Measurements from ENCODE around the gene NOXRED1.
"Not testable (repeated sequence)": the region's sequence is repeated elsewhere in the genome, so short reads cannot be mapped to it uniquely, and the experiment has no call there.

Gene NOXRED1

DNA sequence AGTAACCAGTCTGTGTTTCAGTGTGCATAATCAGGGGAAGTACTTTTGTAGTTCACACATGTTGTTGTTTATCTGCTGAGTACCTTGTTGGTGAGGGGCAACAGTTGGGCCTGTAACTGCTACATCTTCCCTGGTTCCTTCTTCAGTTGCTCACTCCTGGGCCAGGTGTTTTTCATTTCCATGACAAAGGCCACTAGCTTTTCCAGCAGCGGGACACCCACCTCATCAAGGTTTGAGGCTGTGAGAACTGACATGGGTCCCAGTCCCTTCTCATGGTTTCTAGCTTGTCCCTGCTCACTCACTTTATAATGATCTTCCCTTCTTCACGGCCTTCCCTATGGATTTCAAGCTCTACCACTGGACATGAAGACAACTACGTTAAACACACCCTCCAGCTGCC is 1.5 kb upstream of the NOXRED1 start:
- Histone ChIP-seq H3K9me3 (ENCODE audit: insufficient read depth, low read length) (peaks cover 2% of the 10 kb centered on the region; the same call in 1 of the 2 replicates), H3K4me1 (ENCODE audit: low read length) (no peaks in the 10 kb centered on the region), H3K27ac (ENCODE audit: low read length) (no peak overlapping the region), H2AFZ (ENCODE audit: low read depth, low read length) (no peak overlapping the region), H3K4me3 (ENCODE audit: low read length) (no peak overlapping the region), H3K27me3 (ENCODE audit: low read depth, low read length) (no peaks in the 10 kb centered on the region), H3K79me2 (ENCODE audit: low read length) (no peaks in the 10 kb centered on the region), H3K9ac (ENCODE audit: low read length) (no peak overlapping the region), H3K36me3 (replicated peaks; ENCODE audit: low read depth, low read length) (peaks cover 60% of the 10 kb centered on the region), H3K4me2 (ENCODE audit: low read length) (no peak overlapping the region), H4K20me1 (ENCODE audit: insufficient read depth, low read length) (no peaks in the 10 kb centered on the region)
- TF ChIP-seq EZH2phosphoT487 (IDR thresholded peaks at IDR 0.05; ENCODE audit: low read depth) = no peak
- TF ChIP-seq, protein P1, sequence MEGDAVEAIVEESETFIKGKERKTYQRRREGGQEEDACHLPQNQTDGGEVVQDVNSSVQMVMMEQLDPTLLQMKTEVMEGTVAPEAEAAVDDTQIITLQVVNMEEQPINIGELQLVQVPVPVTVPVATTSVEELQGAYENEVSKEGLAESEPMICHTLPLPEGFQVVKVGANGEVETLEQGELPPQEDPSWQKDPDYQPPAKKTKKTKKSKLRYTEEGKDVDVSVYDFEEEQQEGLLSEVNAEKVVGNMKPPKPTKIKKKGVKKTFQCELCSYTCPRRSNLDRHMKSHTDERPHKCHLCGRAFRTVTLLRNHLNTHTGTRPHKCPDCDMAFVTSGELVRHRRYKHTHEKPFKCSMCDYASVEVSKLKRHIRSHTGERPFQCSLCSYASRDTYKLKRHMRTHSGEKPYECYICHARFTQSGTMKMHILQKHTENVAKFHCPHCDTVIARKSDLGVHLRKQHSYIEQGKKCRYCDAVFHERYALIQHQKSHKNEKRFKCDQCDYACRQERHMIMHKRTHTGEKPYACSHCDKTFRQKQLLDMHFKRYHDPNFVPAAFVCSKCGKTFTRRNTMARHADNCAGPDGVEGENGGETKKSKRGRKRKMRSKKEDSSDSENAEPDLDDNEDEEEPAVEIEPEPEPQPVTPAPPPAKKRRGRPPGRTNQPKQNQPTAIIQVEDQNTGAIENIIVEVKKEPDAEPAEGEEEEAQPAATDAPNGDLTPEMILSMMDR (IDR thresholded peaks at IDR 0.05; ENCODE audit: low read depth, low read length) = no peak

DNA sequence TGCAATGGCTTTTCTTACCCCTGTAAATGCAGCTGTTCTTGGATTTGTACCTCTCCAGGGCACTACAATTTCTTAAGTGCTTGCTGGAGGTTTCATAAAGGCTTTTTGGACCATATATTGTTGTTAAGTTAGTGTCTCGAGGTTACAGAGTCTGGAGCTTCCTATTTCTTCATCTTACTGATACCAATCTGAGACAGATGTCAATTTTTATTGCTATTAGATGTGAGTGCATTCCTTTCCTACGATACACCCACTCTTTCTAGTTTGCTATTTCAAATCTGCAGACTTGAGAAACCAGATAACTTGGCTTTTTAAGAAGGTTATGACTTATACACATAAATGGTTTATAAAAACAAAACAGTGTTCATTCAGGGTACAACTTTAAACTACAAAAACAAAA is 2.1 kb downstream of the NOXRED1 start:
- TF ChIP-seq EZH2phosphoT487 (IDR thresholded peaks at IDR 0.05; ENCODE audit: low read depth) = no peak
- TF ChIP-seq, protein P1 (IDR thresholded peaks at IDR 0.05; ENCODE audit: low read depth, low read length) = no peak
- Histone ChIP-seq H3K4me1 (ENCODE audit: low read length) (no peaks in the 10 kb centered on the region), H2AFZ (ENCODE audit: low read depth, low read length) (no peak overlapping the region), H3K27ac (ENCODE audit: low read length) (no peak overlapping the region), H3K9me3 (ENCODE audit: insufficient read depth, low read length) (peaks cover 5% of the 10 kb centered on the region; the same call in 1 of the 2 replicates), H3K36me3 (replicated peaks; ENCODE audit: low read depth, low read length) (peaks cover 36% of the 10 kb centered on the region), H4K20me1 (ENCODE audit: insufficient read depth, low read length) (no peaks in the 10 kb centered on the region), H3K4me3 (ENCODE audit: low read length) (no peak overlapping the region), H3K4me2 (ENCODE audit: low read length) (no peak overlapping the region), H3K79me2 (ENCODE audit: low read length) (no peaks in the 10 kb centered on the region), H3K9ac (ENCODE audit: low read length) (no peak overlapping the region), H3K27me3 (ENCODE audit: low read depth, low read length) (no peaks in the 10 kb centered on the region)

DNA sequence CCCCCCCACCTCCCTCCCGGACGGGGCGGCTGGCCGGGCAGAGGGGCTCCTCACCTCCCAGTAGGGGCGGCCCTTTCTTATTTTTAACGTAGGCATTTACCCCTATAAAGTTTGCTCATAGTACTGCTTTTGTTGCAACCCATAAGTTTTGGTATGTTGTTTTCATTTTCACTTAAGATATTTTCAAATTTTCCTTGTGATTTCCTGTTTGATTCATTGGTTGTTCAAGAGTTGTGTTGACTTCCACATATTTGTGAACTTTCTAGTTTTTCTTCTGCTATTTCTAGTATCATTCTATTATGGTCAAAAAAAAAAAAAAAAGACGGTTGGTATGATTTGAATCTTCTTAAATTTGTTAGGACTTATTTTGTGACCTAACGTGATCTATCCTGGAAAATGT is 6.5 kb downstream of the NOXRED1 start:
- Histone ChIP-seq H3K9ac (ENCODE audit: low read length) (no peak overlapping the region), H3K79me2 (ENCODE audit: low read length) (no peaks in the 10 kb centered on the region), H3K27me3 (ENCODE audit: low read depth, low read length) (no peaks in the 10 kb centered on the region), H3K4me3 (ENCODE audit: low read length) (no peak overlapping the region), H3K4me2 (ENCODE audit: low read length) (no peak overlapping the region), H4K20me1 (ENCODE audit: insufficient read depth, low read length) (no peaks in the 10 kb centered on the region), H3K4me1 (ENCODE audit: low read length) (no peaks in the 10 kb centered on the region), H3K9me3 (ENCODE audit: insufficient read depth, low read length) (peaks cover 5% of the 10 kb centered on the region; the same call in 1 of the 2 replicates), H3K27ac (ENCODE audit: low read length) (no peak overlapping the region), H3K36me3 (replicated peaks; ENCODE audit: low read depth, low read length) (peaks cover 9% of the 10 kb centered on the region), H2AFZ (ENCODE audit: low read depth, low read length) (no peak overlapping the region)
- TF ChIP-seq, protein P1 (IDR thresholded peaks at IDR 0.05; ENCODE audit: low read depth, low read length) = no peak
- no peak for TF ChIP-seq EZH2phosphoT487 (IDR thresholded peaks at IDR 0.05; ENCODE audit: low read depth)

DNA sequence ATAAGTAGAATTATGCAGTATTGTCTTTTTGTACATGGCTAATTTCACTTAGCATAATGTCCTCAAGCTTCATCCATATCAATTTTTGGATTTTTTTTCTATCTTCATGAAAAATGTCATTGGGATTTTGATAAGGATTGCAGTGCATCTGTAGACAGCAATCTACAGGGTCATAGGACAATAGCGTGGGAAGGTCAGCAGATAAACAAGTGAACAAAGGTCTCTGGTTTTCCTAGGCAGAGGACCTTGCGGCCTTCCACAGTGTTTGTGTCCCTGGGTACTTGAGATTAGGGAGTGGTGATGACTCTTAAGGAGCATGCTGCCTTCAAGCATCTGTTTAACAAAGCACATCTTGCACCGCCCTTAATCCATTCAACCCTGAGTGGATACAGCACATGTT is 7.2 kb downstream of the NOXRED1 start:
- H3K79me2 ChIP-seq (ENCODE audit: low read length); H3K27ac ChIP-seq (ENCODE audit: low read length); H3K27me3 ChIP-seq (ENCODE audit: low read depth, low read length); H3K4me1 ChIP-seq (ENCODE audit: low read length); H3K4me3 ChIP-seq (ENCODE audit: low read length); H2AFZ ChIP-seq (ENCODE audit: low read depth, low read length); H3K4me2 ChIP-seq (ENCODE audit: low read length); H3K36me3 ChIP-seq (replicated peaks; ENCODE audit: low read depth, low read length); H3K9me3 ChIP-seq (ENCODE audit: insufficient read depth, low read length); H3K9ac ChIP-seq (ENCODE audit: low read length); H4K20me1 ChIP-seq (ENCODE audit: insufficient read depth, low read length): not testable (repeated sequence)

DNA sequence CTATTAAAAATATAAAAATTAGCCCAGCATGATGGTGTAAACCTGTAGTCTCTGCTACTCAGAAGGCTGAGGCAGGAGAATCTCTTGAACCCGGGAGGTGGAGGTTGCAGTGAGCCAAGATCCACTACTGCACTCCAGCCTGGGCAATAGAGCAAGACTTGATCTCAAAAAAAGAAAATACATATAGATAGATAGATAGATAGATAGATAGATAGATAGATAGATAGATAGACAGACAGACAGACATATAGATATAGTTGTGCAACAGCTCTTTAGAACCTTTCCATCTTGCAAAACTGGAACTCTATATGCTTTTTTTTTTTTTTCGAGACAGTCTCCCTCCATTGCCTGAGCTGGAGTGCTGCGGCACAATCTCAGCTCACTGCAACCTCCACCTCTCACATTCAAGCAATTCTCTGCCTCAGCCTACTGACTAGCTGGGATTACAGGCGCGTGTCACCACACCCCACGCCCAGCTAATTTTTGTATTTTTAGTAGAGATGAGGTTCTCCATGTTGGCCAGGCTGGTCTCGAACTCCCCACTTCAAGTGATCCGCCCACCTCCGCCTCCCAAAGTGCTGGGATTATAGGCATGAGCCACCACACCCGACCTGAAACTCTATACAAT is 7.8 kb downstream of the NOXRED1 start:
- not testable (repeated sequence) for H3K4me2 ChIP-seq (ENCODE audit: low read length); H3K27ac ChIP-seq (ENCODE audit: low read length); H2AFZ ChIP-seq (ENCODE audit: low read depth, low read length); H4K20me1 ChIP-seq (ENCODE audit: insufficient read depth, low read length); H3K36me3 ChIP-seq (replicated peaks; ENCODE audit: low read depth, low read length); H3K9ac ChIP-seq (ENCODE audit: low read length); H3K27me3 ChIP-seq (ENCODE audit: low read depth, low read length); H3K4me1 ChIP-seq (ENCODE audit: low read length); H3K4me3 ChIP-seq (ENCODE audit: low read length); H3K9me3 ChIP-seq (ENCODE audit: insufficient read depth, low read length); H3K79me2 ChIP-seq (ENCODE audit: low read length)
